ENCODE data around the gene CABYR.
A peak's percentile ranks its signal among the peaks of the same experiment; 100 is the strongest.

Gene CABYR

GRCh38 chr18:24177499-24178133 lies 38.8 kb downstream of the CABYR start:
- no peak for TF ChIP-seq EZH2 (optimal IDR thresholded peaks at IDR 0.05; ENCODE audit: low read depth, low read length)
- no peak for TF ChIP-seq CTCF (IDR thresholded peaks at IDR 0.05; ENCODE audit: low read length)
- peaks cover 17% of the 10 kb centered on the region for H3K4me1 ChIP-seq (ENCODE audit: low read length)
- no peaks in the 10 kb centered on the region for H3K9me3 ChIP-seq (replicated peaks; ENCODE audit: insufficient read depth, low read length)
- H4K20me1 ChIP-seq (ENCODE audit: insufficient read depth, low read length) = no peaks in the 10 kb centered on the region
- DNase-seq = peak; percentile 16
- peak overlapping the region; percentile 82 for H3K27ac ChIP-seq (ENCODE audit: low read length)
- peak overlapping the region; percentile 45 for H3K4me3 ChIP-seq (ENCODE audit: low read length)
- H3K27me3 ChIP-seq (replicated peaks; ENCODE audit: insufficient read depth, low read length) = no peaks in the 10 kb centered on the region
- peak overlapping the region; percentile 60; the same call in 1 of the 2 replicates for H2AFZ ChIP-seq (ENCODE audit: low read length)
- H3K36me3 ChIP-seq (replicated peaks; ENCODE audit: insufficient read depth, low read length) = no peaks in the 10 kb centered on the region
- H3K9ac ChIP-seq (ENCODE audit: low read length) = peak overlapping the region; percentile 44; the same call in 1 of the 2 replicates
- H3K4me2 ChIP-seq (ENCODE audit: low read depth, low read length) = peak overlapping the region; percentile 68
- no peaks in the 10 kb centered on the region for H3K9me2 ChIP-seq (replicated peaks; ENCODE audit: insufficient read depth, low read length)
- H3F3A ChIP-seq (ENCODE audit: insufficient read depth, low read length) = peaks cover 22% of the 10 kb centered on the region
- H3K79me2 ChIP-seq (ENCODE audit: low read length) = no peaks in the 10 kb centered on the region

GRCh38 chr18:24180048-24180447 lies 41.2 kb downstream of the CABYR start:
- no peak overlapping the region for H3K27ac ChIP-seq (ENCODE audit: low read length)
- H3K4me1 ChIP-seq (ENCODE audit: low read length) = peaks cover 17% of the 10 kb centered on the region
- no peak overlapping the region for H3K9ac ChIP-seq (ENCODE audit: low read length)
- H3K9me3 ChIP-seq (replicated peaks; ENCODE audit: insufficient read depth, low read length) = no peaks in the 10 kb centered on the region
- H3K4me3 ChIP-seq (ENCODE audit: low read length) = no peak overlapping the region
- H3K36me3 ChIP-seq (replicated peaks; ENCODE audit: insufficient read depth, low read length) = no peaks in the 10 kb centered on the region
- no peaks in the 10 kb centered on the region for H4K20me1 ChIP-seq (ENCODE audit: insufficient read depth, low read length)
- no peak for DNase-seq
- H3K9me2 ChIP-seq (replicated peaks; ENCODE audit: insufficient read depth, low read length) = no peaks in the 10 kb centered on the region
- peaks cover 22% of the 10 kb centered on the region for H3F3A ChIP-seq (ENCODE audit: insufficient read depth, low read length)
- no peak overlapping the region for H3K4me2 ChIP-seq (ENCODE audit: low read depth, low read length)
- H2AFZ ChIP-seq (ENCODE audit: low read length) = no peak overlapping the region
- no peaks in the 10 kb centered on the region for H3K79me2 ChIP-seq (ENCODE audit: low read length)
- H3K27me3 ChIP-seq (replicated peaks; ENCODE audit: insufficient read depth, low read length) = no peaks in the 10 kb centered on the region
- TF ChIP-seq CTCF (IDR thresholded peaks at IDR 0.05; ENCODE audit: low read length) = no peak

GRCh38 chr18:24181806-24182205 lies 42.9 kb downstream of the CABYR start:
- no peak for TF ChIP-seq EZH2 (optimal IDR thresholded peaks at IDR 0.05; ENCODE audit: low read depth, low read length)
- no peak overlapping the region for H2AFZ ChIP-seq (ENCODE audit: low read length)
- H3K36me3 ChIP-seq (replicated peaks; ENCODE audit: insufficient read depth, low read length) = no peaks in the 10 kb centered on the region

GRCh38 chr18:24185805-24186204 lies 46.9 kb downstream of the CABYR start:
- no peak for DNase-seq
- peaks cover 37% of the 10 kb centered on the region for H3K4me1 ChIP-seq (ENCODE audit: low read length)
- no peak overlapping the region for H3K27ac ChIP-seq (ENCODE audit: low read length)
- H3K79me2 ChIP-seq (ENCODE audit: low read length) = no peaks in the 10 kb centered on the region
- TF ChIP-seq CTCF (IDR thresholded peaks at IDR 0.05; ENCODE audit: low read length) = no peak
- TF ChIP-seq EZH2phosphoT487 (IDR thresholded peaks at IDR 0.05; ENCODE audit: low read length) = no peak
- no peak for TF ChIP-seq EZH2 (optimal IDR thresholded peaks at IDR 0.05; ENCODE audit: low read depth, low read length)
- no peak overlapping the region for H3K4me2 ChIP-seq (ENCODE audit: low read depth, low read length)
- H3F3A ChIP-seq (ENCODE audit: insufficient read depth, low read length) = peaks cover 37% of the 10 kb centered on the region
- no peak overlapping the region for H3K4me3 ChIP-seq (ENCODE audit: low read length)
- H3K36me3 ChIP-seq (replicated peaks; ENCODE audit: insufficient read depth, low read length) = no peaks in the 10 kb centered on the region
- no peak overlapping the region for H2AFZ ChIP-seq (ENCODE audit: low read length)
- H4K20me1 ChIP-seq (ENCODE audit: insufficient read depth, low read length) = no peaks in the 10 kb centered on the region
- no peaks in the 10 kb centered on the region for H3K27me3 ChIP-seq (replicated peaks; ENCODE audit: insufficient read depth, low read length)
- no peaks in the 10 kb centered on the region for H3K9me2 ChIP-seq (replicated peaks; ENCODE audit: insufficient read depth, low read length)
- no peak overlapping the region for H3K9ac ChIP-seq (ENCODE audit: low read length)
- no peaks in the 10 kb centered on the region for H3K9me3 ChIP-seq (replicated peaks; ENCODE audit: insufficient read depth, low read length)

More at GRCh38 chr18:24181806-24182205, 42.9 kb downstream of the CABYR start:
- Histone ChIP-seq H3F3A (ENCODE audit: insufficient read depth, low read length) (peaks cover 19% of the 10 kb centered on the region), H3K27me3 (replicated peaks; ENCODE audit: insufficient read depth, low read length) (no peaks in the 10 kb centered on the region), H3K4me1 (ENCODE audit: low read length) (peaks cover 16% of the 10 kb centered on the region), H3K9ac (ENCODE audit: low read length) (no peak overlapping the region), H3K27ac (ENCODE audit: low read length) (no peak overlapping the region), H3K4me3 (ENCODE audit: low read length) (no peak overlapping the region), H4K20me1 (ENCODE audit: insufficient read depth, low read length) (no peaks in the 10 kb centered on the region), H3K9me2 (replicated peaks; ENCODE audit: insufficient read depth, low read length) (no peaks in the 10 kb centered on the region), H3K9me3 (replicated peaks; ENCODE audit: insufficient read depth, low read length) (no peaks in the 10 kb centered on the region), H3K4me2 (ENCODE audit: low read depth, low read length) (no peak overlapping the region), H3K79me2 (ENCODE audit: low read length) (no peaks in the 10 kb centered on the region)
- DNase-seq = no peak

All from MM.1S (cell line).